Measurements from ENCODE around the gene FLNC.

- TF ChIP-seq CTCF (IDR thresholded peaks at IDR 0.05), result no peak
- no peak for TF ChIP-seq POLR2A (IDR thresholded peaks at IDR 0.05)
Measured at GRCh38 chr7:128826916-128827247, 3.3 kb upstream of the FLNC start.

All from testis (tissue), 2 donors.